Neutrophil (primary cell): Measurements from ENCODE around the gene TRDN.

Source experiments
- H3K27ac ChIP-seq: fragments of 200-600 bp; sonication (generic); 2 replicates; pipeline ENCODE4 v1.5.1; 2016; ENCODE audit warnings: mild to moderate bottlenecking, moderate library complexity
- H3K27me3 ChIP-seq: fragments of 200-600 bp; sonication (generic); 2 replicates; pipeline ENCODE4 v1.6.0; 2016; ENCODE audit warnings: mild to moderate bottlenecking
- H3K36me3 ChIP-seq: fragments of 200-600 bp; sonication (generic); 2 replicates; pipeline ENCODE4 v1.5.1; 2017
- H3K4me1 ChIP-seq, 2 experiments: fragments of 200-600 bp in 1 of 2; sonication (generic) in 1 of 2; 1 replicate in 1 of 2; 2 replicates in 1 of 2; pipeline versions ENCODE4 v1.5.1 to v1.6.1; 2013 to 2016; ENCODE audit warnings: low read depth in 1 of 2, low read length in 1 of 2, mild to moderate bottlenecking in 1 of 2, moderate library complexity in 1 of 2; ENCODE audit not compliant: control insufficient read depth in 1 of 2, insufficient read depth in 1 of 2
- H3K4me3 ChIP-seq, 2 experiments: fragments of 200-600 bp in 1 of 2; sonication (generic) in 1 of 2; 1 replicate in 1 of 2; 2 replicates in 1 of 2; pipeline ENCODE4 v1.5.1; 2013 to 2016; ENCODE audit warnings: low read depth in 1 of 2, low read length in 1 of 2, mild to moderate bottlenecking in 1 of 2, moderate library complexity in 1 of 2
- H3K9me3 ChIP-seq: fragments of 200-600 bp; sonication (generic); 2 replicates; pipeline ENCODE4 v1.5.1; 2016
- CTCF ChIP-seq: fragments of 200-600 bp; sonication (generic); IDR thresholded peaks from 2 replicates; pipeline ENCODE4 v1.5.1; 2016; ENCODE audit warnings: antibody characterized with exemption

TRDN gene

GRCh38 chr6:123640567-123641187, 3.9 kb upstream of the TRDN start:
- H3K27me3 ChIP-seq, result no peaks in the 10 kb centered on the region
- no peaks in the 10 kb centered on the region for H3K9me3 ChIP-seq
- no peaks in the 10 kb centered on the region for H3K4me1 ChIP-seq
- no peaks in the 10 kb centered on the region for H3K36me3 ChIP-seq
- TF ChIP-seq CTCF, result no peak
- H3K4me3 ChIP-seq, result no peak overlapping the region
- no peak overlapping the region for H3K27ac ChIP-seq

GRCh38 chr6:123638865-123639264, 2.1 kb upstream of the TRDN start:
- H3K36me3 ChIP-seq, result no peaks in the 10 kb centered on the region
- H3K27ac ChIP-seq, result no peak overlapping the region
- no peaks in the 10 kb centered on the region for H3K27me3 ChIP-seq
- no peak for TF ChIP-seq CTCF
- H3K4me3 ChIP-seq, result no peak overlapping the region
- H3K9me3 ChIP-seq, result no peaks in the 10 kb centered on the region
- no peaks in the 10 kb centered on the region for H3K4me1 ChIP-seq

- Histone ChIP-seq H3K36me3 (no peaks in the 10 kb centered on the region), H3K4me1 (no peaks in the 10 kb centered on the region), H3K27me3 (no peaks in the 10 kb centered on the region), H3K9me3 (no peaks in the 10 kb centered on the region), H3K27ac (no peak overlapping the region), H3K4me3 (no peak overlapping the region)
- no peak for TF ChIP-seq CTCF
These were observed 468 bp downstream of the TRDN start for GRCh38 chr6:123636282-123636681.

- H3K27me3 ChIP-seq, result no peaks in the 10 kb centered on the region
- H3K27ac ChIP-seq, result no peak overlapping the region
- H3K4me3 ChIP-seq, result no peak overlapping the region
- H3K9me3 ChIP-seq, result no peaks in the 10 kb centered on the region
- TF ChIP-seq CTCF, result no peak
- no peaks in the 10 kb centered on the region for H3K36me3 ChIP-seq
- H3K4me1 ChIP-seq, result no peaks in the 10 kb centered on the region
These were observed 1.2 kb downstream of the TRDN start for GRCh38 chr6:123635567-123635966.

- H3K27ac ChIP-seq, result no peak overlapping the region
- no peak for TF ChIP-seq CTCF
- no peaks in the 10 kb centered on the region for H3K4me1 ChIP-seq
- no peaks in the 10 kb centered on the region for H3K9me3 ChIP-seq
- H3K4me3 ChIP-seq, result no peak overlapping the region
- H3K27me3 ChIP-seq, result no peaks in the 10 kb centered on the region
- no peaks in the 10 kb centered on the region for H3K36me3 ChIP-seq
These were observed 1.6 kb downstream of the TRDN start for GRCh38 chr6:123635144-123635543.

GRCh38 chr6:123632641-123633040, 4.1 kb downstream of the TRDN start:
- Histone ChIP-seq H3K4me1 (no peaks in the 10 kb centered on the region), H3K36me3 (no peaks in the 10 kb centered on the region), H3K4me3 (no peak overlapping the region), H3K27ac (no peak overlapping the region), H3K27me3 (no peaks in the 10 kb centered on the region), H3K9me3 (no peaks in the 10 kb centered on the region)
- TF ChIP-seq CTCF, result no peak
